CD1c-positive myeloid dendritic cell (primary cell): Measurements from ENCODE around the gene FHIT.

Experiments used
- DNase-seq: peaks from one replicate; pipeline ENCODE4 v3.0.0-alpha.2; 2016; ENCODE audit errors: extremely low spot score

Gene FHIT

GRCh38 chr3:60490992-60491391 lies 760.3 kb downstream of the FHIT start:
- no peak for DNase-seq

DNA sequence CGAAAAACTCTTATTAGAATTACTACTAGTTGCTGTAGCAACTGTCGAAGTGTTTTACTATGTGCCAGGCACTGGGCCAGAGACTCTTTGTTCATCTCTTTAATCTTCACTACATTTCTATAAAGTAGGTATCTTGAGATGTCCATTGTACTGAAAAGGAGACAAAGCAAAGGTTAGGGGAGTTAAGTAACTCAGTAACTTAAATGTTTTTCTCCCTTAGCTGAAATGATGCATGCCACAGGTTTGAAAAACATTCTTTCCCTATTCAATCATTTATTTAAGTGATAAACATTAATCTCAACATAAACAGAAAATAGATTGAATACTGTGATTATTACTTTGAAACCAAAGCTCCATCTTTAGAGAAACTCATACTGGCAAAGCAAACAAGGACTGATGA lies 776.2 kb downstream of the FHIT start:
- DNase-seq = no peak

GRCh38 chr3:60469481-60469880 lies 781.8 kb downstream of the FHIT start:
- DNase-seq = no peak

- DNase-seq = no peak
Measured at GRCh38 chr3:60463685-60464084, 787.6 kb downstream of the FHIT start.

DNA sequence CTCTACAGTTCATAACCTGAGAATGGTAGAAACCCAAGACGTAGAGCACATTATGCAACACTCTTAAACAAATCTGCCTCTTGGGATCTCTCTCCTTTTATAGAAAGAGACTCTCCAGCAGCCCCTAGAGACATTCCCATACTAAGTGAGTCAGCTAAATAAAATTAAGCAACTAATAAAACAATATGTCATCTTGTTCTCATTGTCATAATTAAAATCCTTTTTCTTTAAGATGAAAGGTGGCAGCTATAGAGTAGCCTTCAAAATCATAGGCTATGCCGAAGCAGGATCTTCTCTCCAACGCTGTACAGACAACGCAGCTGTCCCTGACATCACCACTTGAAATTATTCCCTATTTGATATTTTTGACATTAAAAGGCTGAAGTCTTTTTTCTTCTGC lies 790.0 kb downstream of the FHIT start:
- DNase-seq = no peak

DNA sequence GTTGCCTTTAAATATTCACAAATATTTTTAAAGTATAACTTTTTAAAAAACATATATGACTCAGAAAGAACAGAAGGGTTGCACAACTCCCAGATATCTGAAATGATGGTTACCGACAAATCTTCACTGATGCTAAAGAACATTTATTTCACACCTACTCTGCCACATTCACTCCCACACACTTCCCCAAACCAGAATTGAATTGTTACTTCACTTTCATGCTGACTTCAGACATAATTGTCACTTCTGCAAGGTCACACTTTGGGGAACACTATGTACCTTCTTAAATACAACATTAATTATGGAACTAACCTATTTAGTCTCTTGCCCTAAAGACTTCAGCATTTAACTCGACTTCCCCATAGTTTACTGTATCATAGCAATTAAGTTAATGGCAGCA lies 795.1 kb downstream of the FHIT start:
- peak; percentile 11 for DNase-seq

DNA sequence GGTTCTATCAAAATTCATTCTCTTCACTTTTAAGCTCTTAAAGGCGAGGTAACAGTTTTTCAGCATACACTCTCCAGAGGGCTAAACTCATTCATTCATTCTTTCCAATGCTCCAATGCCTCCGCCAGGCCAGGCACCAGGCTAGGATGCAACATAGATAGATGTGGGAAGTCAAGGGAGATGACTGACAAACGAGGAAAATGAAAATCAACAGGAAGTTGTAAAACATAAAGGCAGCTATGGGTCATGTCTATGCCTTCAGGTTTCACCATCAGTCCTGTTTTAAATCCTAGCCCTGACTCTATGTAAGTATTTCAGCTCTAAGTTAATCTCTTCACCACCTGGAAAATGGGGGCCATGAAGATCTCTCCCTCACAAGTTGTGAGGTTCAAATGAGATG lies 797.9 kb downstream of the FHIT start:
- no peak for DNase-seq

DNA sequence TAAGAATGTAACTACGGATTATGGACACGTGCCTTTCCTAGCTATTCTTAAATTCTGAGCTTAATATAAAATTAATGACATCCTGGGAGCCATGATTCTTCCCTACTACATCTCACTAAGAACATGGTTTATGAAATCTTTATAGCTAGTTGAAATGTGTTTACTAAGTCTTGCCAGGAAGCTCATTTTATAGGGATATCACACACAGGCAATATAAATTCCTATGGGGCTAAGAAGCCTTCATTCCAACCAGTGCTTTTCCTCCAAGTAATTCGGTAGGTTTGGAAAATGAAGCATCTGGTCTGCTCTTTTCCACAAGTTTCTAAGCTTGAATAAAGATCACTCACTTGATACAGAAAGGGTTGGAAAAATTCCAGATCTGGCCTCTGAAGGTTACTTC lies 802.6 kb downstream of the FHIT start:
- DNase-seq = no peak

GRCh38 chr3:60445446-60445845 lies 805.8 kb downstream of the FHIT start:
- no peak for DNase-seq

DNA sequence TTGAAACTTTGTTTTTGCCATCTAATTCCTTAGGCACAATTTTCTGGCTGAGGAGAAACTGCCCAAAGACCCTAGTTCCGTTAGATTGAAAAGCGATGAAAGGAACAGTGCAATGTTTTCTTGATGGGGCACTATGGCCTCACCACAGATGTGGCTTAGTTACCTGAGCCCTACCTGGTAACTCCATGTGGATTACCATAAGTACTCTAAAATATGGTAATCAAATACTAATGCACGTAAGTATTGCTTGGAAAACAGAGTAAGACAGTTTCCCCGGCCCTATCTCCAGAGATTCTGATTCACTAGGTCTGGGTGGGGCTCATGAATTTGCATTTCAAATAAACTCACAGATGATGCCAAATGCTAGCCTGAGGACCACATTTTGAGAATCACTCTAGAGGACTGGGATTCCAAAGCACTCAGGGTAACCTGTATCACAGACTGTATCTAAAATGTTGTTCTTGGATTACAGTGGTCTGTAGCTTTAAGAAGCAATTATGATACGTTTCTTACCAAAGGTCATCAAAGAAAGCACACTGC lies 806.3 kb downstream of the FHIT start:
- no peak for DNase-seq

GRCh38 chr3:60440869-60441268 lies 810.4 kb downstream of the FHIT start:
- no peak for DNase-seq

- no peak for DNase-seq
Measured at GRCh38 chr3:60435941-60436650, 815.2 kb downstream of the FHIT start.

DNA sequence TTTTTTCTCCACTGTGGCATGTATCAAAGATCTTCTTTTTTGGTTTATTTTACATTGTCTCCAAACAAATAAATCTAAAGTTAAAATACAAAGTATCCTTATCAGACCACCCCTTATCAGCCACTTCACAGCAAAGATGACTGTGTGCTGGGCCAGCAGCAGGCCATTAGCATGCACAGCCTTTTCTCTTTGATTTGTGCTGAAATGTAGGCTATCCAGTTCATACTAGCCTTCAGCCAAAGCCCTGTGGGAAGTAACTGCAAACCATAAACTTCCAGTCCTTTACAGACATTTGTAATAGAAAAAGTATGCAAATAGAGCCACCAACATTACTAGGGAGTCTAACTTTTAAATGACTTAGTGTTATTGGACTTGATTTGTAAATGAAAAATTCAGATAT lies 816.3 kb downstream of the FHIT start:
- DNase-seq = no peak

DNA sequence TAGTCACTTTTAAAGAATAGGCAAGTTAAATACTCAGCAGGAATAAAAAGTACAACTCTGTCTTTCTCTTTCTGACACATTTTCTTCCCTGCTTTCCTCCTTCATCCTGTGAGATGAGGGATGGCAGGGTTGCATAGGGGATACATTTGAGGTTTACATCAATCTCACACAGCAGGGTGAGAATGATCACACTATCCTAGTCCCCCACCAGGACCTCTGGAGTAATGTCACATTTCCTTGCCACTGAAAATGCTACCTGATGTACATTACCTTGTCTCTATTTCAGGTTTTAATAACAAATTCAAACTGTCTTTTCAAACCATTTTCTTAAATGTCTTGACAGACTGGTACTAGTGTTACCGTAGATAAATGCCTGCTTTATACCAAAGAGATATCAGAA lies 816.9 kb downstream of the FHIT start:
- no peak for DNase-seq

GRCh38 chr3:60431599-60431958 lies 819.7 kb downstream of the FHIT start:
- DNase-seq = no peak

- DNase-seq = no peak
Measured at GRCh38 chr3:60430205-60430604, 821.0 kb downstream of the FHIT start.

DNA sequence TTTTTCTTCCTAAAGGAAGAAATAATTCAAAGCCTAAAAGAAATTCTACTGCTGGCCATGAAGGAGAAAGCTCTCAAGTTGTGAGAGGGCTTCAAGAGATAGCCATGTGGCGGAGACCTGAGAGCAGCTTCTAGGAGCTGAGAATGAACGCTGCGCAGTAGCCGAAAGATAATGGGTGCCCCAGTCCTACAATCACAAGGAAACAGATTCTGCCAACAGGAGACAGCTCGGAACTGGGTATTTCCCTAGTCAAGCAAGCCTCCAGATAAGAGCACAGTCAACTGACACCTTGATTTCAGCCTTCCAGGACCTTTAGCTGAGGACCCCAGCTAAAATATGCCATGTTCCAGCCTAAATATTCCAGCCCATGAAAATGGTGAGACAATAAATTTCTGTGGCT lies 824.1 kb downstream of the FHIT start:
- no peak for DNase-seq

GRCh38 chr3:60424942-60425341 lies 826.3 kb downstream of the FHIT start:
- no peak for DNase-seq

GRCh38 chr3:60424034-60424433 lies 827.2 kb downstream of the FHIT start:
- no peak for DNase-seq

DNA sequence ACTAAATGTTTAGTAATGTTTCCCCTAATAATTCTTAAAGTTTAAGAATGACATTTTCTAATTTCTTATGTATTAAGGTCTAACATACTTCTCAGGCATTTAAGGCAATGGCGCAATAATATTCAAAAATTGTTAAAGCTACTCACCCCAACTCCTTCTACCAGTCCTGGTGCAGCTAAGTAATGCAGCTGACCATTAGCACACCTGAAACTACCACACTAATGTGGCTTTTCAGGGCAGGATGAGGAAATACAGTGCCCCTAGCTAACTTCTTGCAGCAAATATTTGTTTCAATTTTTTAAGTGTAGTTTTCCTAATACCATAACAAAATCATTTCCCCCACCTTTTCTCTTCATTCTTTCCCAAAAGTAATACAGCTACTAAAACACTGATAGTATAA lies 827.7 kb downstream of the FHIT start:
- DNase-seq = no peak

GRCh38 chr3:60421749-60422446 lies 829.4 kb downstream of the FHIT start:
- DNase-seq = no peak

GRCh38 chr3:60417576-60417975 lies 833.7 kb downstream of the FHIT start:
- no peak for DNase-seq

DNA sequence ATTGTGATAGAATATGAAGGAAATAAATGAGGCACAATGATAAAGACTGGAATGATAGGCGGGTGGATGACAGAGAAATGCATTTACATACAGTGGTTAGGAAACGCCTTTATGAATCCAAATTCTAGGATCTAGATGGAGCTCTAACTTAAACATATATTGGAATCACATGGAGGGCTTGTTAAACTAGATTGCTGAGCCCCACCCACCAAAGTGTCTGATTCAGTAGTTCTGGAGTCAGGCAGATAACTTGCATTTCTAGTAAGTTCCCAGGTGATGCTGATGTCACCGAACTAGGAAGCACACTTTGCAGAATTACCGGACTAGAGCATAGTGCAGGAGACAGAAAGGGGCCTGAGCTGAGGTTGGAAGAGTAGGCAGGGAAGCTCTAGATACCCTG lies 837.2 kb downstream of the FHIT start:
- no peak for DNase-seq

DNA sequence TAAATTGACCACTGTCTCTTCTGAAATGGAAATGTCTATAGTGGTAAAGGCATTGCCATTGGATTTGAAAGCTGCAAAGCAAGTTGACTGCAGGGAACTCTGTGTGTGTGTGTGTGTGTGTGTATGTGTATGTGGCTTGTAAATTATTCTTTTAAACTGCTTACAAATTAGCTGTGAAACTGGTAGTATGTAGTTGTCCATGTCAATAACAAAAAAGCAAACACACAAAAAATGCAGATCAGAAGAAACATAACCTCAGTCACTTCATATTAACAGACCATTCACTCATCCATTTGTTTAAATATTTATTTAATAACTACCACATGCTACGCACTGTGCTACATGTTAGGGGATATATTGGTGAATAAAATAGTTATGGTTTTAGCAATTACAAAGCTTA lies 837.7 kb downstream of the FHIT start:
- no peak for DNase-seq
